IMR-90 (cell line): ENCODE data around the gene SLC39A11. TPM values are rescaled to one million over a fixed set of nuclear protein-coding genes. Genes with fewer than 3 reads are reported as not detected.

ENCODE experiments used
- ATAC-seq: fragments of 200-7000 bp; cut with Tn5 transposase; 2 replicates; pipeline ENCODE4 v1.9.1; 2020; ENCODE audit warnings: low read depth, mild to moderate bottlenecking, moderate library complexity
- BruUV-seq: library from RNA; stranded (reverse); fragments of 400-500 nt; replicated peaks from 2 replicates; lab custom pipeline; 2021; lab: Mats Ljungman, UMichigan
- CTCF ChIA-PET: fragments of 300-600 bp; formaldehyde crosslinking; extraction: SDS; loops from one replicate; lab custom pipeline; 2021; ENCODE audit warnings: antibody characterized with exemption; lab: Yijun Ruan, JAX
- POLR2A ChIA-PET: fragments of 300-600 bp; sonication (Branson Sonifier 250); formaldehyde crosslinking; loops from one replicate; lab custom pipeline; 2022; ENCODE audit warnings: antibody characterized with exemption; ENCODE audit not compliant: unreplicated experiment; lab: Charles Lee
- DNase-seq: peaks from one replicate; pipeline ENCODE4 v3.0.0; 2013
- H2AFZ ChIP-seq: replicated peaks from 2 replicates; pipeline ENCODE3; 2013; ENCODE audit warnings: low read length, mild to moderate bottlenecking; ENCODE audit not compliant: poor library complexity
- H2AK5ac ChIP-seq: 2 replicates; pipeline ENCODE4 v1.6.1; 2013; ENCODE audit warnings: low read depth, low read length, inconsistent platforms
- H2AK9ac ChIP-seq: replicated peaks from 2 replicates; pipeline ENCODE3; 2013; ENCODE audit warnings: mild to moderate bottlenecking, low read depth, low read length, moderate library complexity; ENCODE audit not compliant: poor library complexity
- H2BK120ac ChIP-seq: 2 replicates; pipeline ENCODE4 v1.6.1; 2013; ENCODE audit warnings: low read depth, low read length, inconsistent platforms
- H2BK15ac ChIP-seq: 3 replicates; pipeline ENCODE4 v1.6.1; 2013; ENCODE audit warnings: low read depth, low read length, inconsistent platforms
- H2BK20ac ChIP-seq: 2 replicates; pipeline ENCODE4 v1.6.1; 2013; ENCODE audit warnings: low read depth, mild to moderate bottlenecking, inconsistent platforms, low read length, moderate library complexity
- H2BK5ac ChIP-seq: 2 replicates; pipeline ENCODE4 v1.6.1; 2013; ENCODE audit warnings: mild to moderate bottlenecking, low read depth, low read length, inconsistent platforms; ENCODE audit not compliant: poor library complexity, severe bottlenecking
- H3K14ac ChIP-seq: replicated peaks from 2 replicates; pipeline ENCODE4 v1.6.1; 2013; ENCODE audit warnings: low read depth, low read length, inconsistent platforms
- H3K18ac ChIP-seq: 2 replicates; pipeline ENCODE4 v1.6.1; 2013; ENCODE audit warnings: low read depth, low read length, control low read depth
- H3K23ac ChIP-seq: 2 replicates; pipeline ENCODE4 v1.6.1; 2013; ENCODE audit warnings: low read depth, low read length, inconsistent platforms
- H3K27ac ChIP-seq: 2 replicates; pipeline ENCODE4 v1.5.1; 2013; ENCODE audit warnings: mild to moderate bottlenecking, control low read depth, low read length; ENCODE audit not compliant: insufficient read depth
- H3K27me3 ChIP-seq: 2 replicates; pipeline ENCODE4 v1.6.1; 2013; ENCODE audit warnings: low read length; ENCODE audit not compliant: control insufficient read depth, insufficient read depth
- H3K36me3 ChIP-seq: 2 replicates; pipeline ENCODE4 v1.6.1; 2013; ENCODE audit warnings: low read length, mixed read lengths; ENCODE audit not compliant: control insufficient read depth, insufficient read depth
- H3K4ac ChIP-seq: 2 replicates; pipeline ENCODE4 v1.6.1; 2013; ENCODE audit warnings: low read depth, low read length, inconsistent platforms
- H3K4me1 ChIP-seq: 2 replicates; pipeline ENCODE4 v1.6.1; 2013; ENCODE audit warnings: low read length, mixed read lengths; ENCODE audit not compliant: control insufficient read depth, insufficient read depth
- H3K4me2 ChIP-seq: 2 replicates; pipeline ENCODE4 v1.6.1; 2013; ENCODE audit warnings: low read depth, mild to moderate bottlenecking, control low read depth, low read length, moderate library complexity
- H3K4me3 ChIP-seq: 2 replicates; pipeline ENCODE4 v1.5.1; 2013; ENCODE audit warnings: low read depth, mild to moderate bottlenecking, control low read depth, low read length, moderate library complexity; ENCODE audit not compliant: insufficient read depth
- H3K56ac ChIP-seq: 2 replicates; pipeline ENCODE4 v1.6.1; 2013; ENCODE audit warnings: low read length, inconsistent platforms; ENCODE audit not compliant: insufficient read depth; ENCODE audit errors: extremely low read depth
- H3K79me1 ChIP-seq, 2 experiments: 2 replicates each; pipeline ENCODE4 v1.6.1; 2013; ENCODE audit warnings: low read length in 2 of 2, inconsistent platforms in 1 of 2, low read depth in 1 of 2
- H3K9ac ChIP-seq: 2 replicates; pipeline ENCODE4 v1.6.1; 2013; ENCODE audit warnings: low read depth, low read length, control low read depth
- H3K9me1 ChIP-seq: 2 replicates; pipeline ENCODE4 v1.6.1; 2013; ENCODE audit warnings: low read length, inconsistent platforms; ENCODE audit not compliant: insufficient read depth
- H3K9me3 ChIP-seq: 2 replicates; pipeline ENCODE4 v1.6.1; 2013; ENCODE audit warnings: low read length; ENCODE audit not compliant: control insufficient read depth, insufficient read depth
- H4K20me1 ChIP-seq: 2 replicates; pipeline ENCODE4 v1.6.1; 2013; ENCODE audit warnings: low read length, inconsistent platforms; ENCODE audit not compliant: insufficient read depth
- H4K5ac ChIP-seq: 2 replicates; pipeline ENCODE4 v1.6.1; 2013; ENCODE audit warnings: mild to moderate bottlenecking, low read depth, low read length, control low read depth
- H4K8ac ChIP-seq, 2 experiments: 2 replicates each; pipeline ENCODE4 v1.6.1; 2013; ENCODE audit warnings: low read depth in 2 of 2, low read length in 2 of 2, control low read depth in 1 of 2, inconsistent platforms in 1 of 2
- H4K91ac ChIP-seq: 2 replicates; pipeline ENCODE4 v1.6.1; 2013; ENCODE audit warnings: low read depth, low read length, inconsistent platforms; ENCODE audit not compliant: insufficient read depth
- FOS ChIP-seq: fragments of 150-350 bp; IDR thresholded peaks from 2 replicates; pipeline ENCODE4 v1.6.1; 2016; ENCODE audit warnings: low read depth, low read length
- WGBS, 2 experiments: methylation state at CpG; one replicate each; pipeline versions ENCODE4 v1.1.5 to v1.1.7; 2013; ENCODE audit warnings: missing lambda C conversion rate in 2 of 2; ENCODE audit not compliant: insufficient read length in 1 of 2; ENCODE audit errors: extremely low coverage in 2 of 2; 5-methylcytosine and 5-hydroxymethylcytosine counted together
- dilution Hi-C: fragments of 300-500 bp; cut with HindIII; formaldehyde crosslinking; loops from one replicate; pipeline ENCODE4 v1.14.3; 2018; ENCODE audit warnings: low sequenced_read_pairs; ENCODE audit not compliant: unreplicated experiment
- in situ Hi-C: fragments of 300-500 bp; cut with MboI; formaldehyde crosslinking; loops from 3 replicates; pipeline ENCODE4 v1.14.3; 2019; ENCODE audit warnings: low sequenced_read_pairs, inconsistent platforms, mixed read lengths
- intact Hi-C: fragments of 100-400 bp; cut with micrococcal nuclease; formaldehyde crosslinking; loops from 2 replicates; pipeline ENCODE4 v1.10.0; 2022
- polyA plus RNA-seq, 3 experiments: library from polyadenylated mRNA; depleted of rRNA; stranded (reverse); fragments of >200 nt; gene quantifications; 2 replicates each; pipeline ENCODE4 v1.2.3, GENCODE V29; 2012; ENCODE audit warnings: low replicate concordance in 1 of 3
- total RNA-seq: library from RNA; depleted of rRNA; stranded (reverse); fragments of >200 nt; gene quantifications from 2 replicates; pipeline ENCODE4 v1.2.3, GENCODE V29; 2012

SLC39A11 gene
- total and polyA plus RNA-seq, 2 of the 4 experiments (the other 2 are of a cell fraction) = 8.8 to 14.3 TPM

DNA sequence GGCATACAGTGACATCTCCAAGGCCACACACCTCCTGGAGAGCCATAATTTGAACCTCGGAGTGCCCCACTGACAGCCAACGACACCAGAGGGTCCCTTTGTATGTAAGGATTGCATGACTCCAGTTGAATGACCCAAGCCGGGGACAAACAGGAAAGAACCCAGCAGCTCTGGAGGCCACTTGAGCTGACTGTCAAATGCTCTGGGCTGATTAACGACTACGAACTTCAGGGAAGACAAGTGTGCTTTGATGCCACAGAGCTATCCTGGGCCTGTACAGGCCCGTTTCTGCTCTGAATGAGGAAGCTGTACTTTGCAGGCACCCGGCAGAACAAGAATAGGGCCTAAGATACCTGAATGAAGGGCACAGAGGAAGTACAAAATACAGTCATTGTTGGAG lies 404.6 kb downstream of the SLC39A11 start:
- in situ Hi-C loops = no loop called here
- 0 out of 2 replicates have a peak overlapping the region, but pooled peaks have one; percentile 3 for H2BK20ac ChIP-seq
- H3K4ac ChIP-seq = no peak overlapping the region
- H3K23ac ChIP-seq = no peak overlapping the region
- no peak overlapping the region for H3K14ac ChIP-seq
- no peaks in the 10 kb centered on the region for H3K9me3 ChIP-seq
- H2AK9ac ChIP-seq = peak overlapping the region; percentile 23
- no peak overlapping the region for H3K9ac ChIP-seq
- H3K79me1 ChIP-seq = peaks cover 0 to 13% of the 10 kb centered on the region in 2 experiments; a peak in 1 of 4 replicates
- H3K27ac ChIP-seq = no peak overlapping the region
- no TSS peak for BruUV-seq
- no peak overlapping the region for H4K5ac ChIP-seq
- H3K9me1 ChIP-seq = peaks cover 29% of the 10 kb centered on the region
- H2AFZ ChIP-seq = no peak overlapping the region
- H3K18ac ChIP-seq = no peak overlapping the region
- peaks cover 33% of the 10 kb centered on the region for H3K4me1 ChIP-seq
- no peak overlapping the region for H3K56ac ChIP-seq
- no peak for TF ChIP-seq FOS
- H2BK5ac ChIP-seq = no peak overlapping the region
- 80% methylated on average over 3 of the region's 7 CpGs; no CpG with 5 or more reads in 1 of the 2 experiments for WGBS, 2 experiments
- 0 out of 2 replicates have a peak overlapping the region, but pooled peaks have one; percentile 7 for H2BK120ac ChIP-seq
- no peak overlapping the region for H3K4me3 ChIP-seq
- H4K20me1 ChIP-seq = no peaks in the 10 kb centered on the region; the same call in 1 of the 2 replicates
- H3K4me2 ChIP-seq = no peak overlapping the region
- DNase-seq (no peak), ATAC-seq (no peak)
- peak overlapping the region; percentile 28 for H4K91ac ChIP-seq
- intact Hi-C loops = no loop called here
- H2AK5ac ChIP-seq = 0 out of 2 replicates have a peak overlapping the region, but pooled peaks have one; percentile 61
- no peaks in the 10 kb centered on the region for H3K27me3 ChIP-seq
- dilution Hi-C loops = no loop called here
- no peak overlapping the region for H4K8ac ChIP-seq
- H2BK15ac ChIP-seq = no peak overlapping the region
- ChIA-PET POLR2A (no interaction called here), CTCF (no interaction called here)
- no peaks in the 10 kb centered on the region for H3K36me3 ChIP-seq
